BJ (cell line): ENCODE results near the gene CDH12. TPM values are rescaled to one million over a fixed set of nuclear protein-coding genes. Genes with fewer than 3 reads are reported as not detected.

Source experiments
- CTCF ChIA-PET: fragments of 350-600 bp; formaldehyde crosslinking; extraction: SDS; loops from one replicate; lab custom pipeline; 2021; ENCODE audit warnings: antibody characterized with exemption, inconsistent platforms; lab: Yijun Ruan, JAX
- POLR2A ChIA-PET: fragments of 300-600 bp; sonication (Branson Sonifier 250); formaldehyde crosslinking; extraction: SDS; loops from one replicate; lab custom pipeline; 2021; ENCODE audit warnings: antibody characterized with exemption; lab: Charles Lee
- DNase-seq: peaks from one replicate; pipeline ENCODE4 v3.0.0-alpha.2; 2011; ENCODE audit warnings: low read depth
- H3K27me3 ChIP-seq: 2 replicates; pipeline ENCODE4 v1.6.0; 2011; ENCODE audit warnings: low read length; ENCODE audit not compliant: control insufficient read depth, insufficient read depth
- H3K36me3 ChIP-seq: 2 replicates; pipeline ENCODE4 v1.5.1; 2011; ENCODE audit warnings: low read length; ENCODE audit not compliant: control insufficient read depth, insufficient read depth
- H3K4me3 ChIP-seq: 2 replicates; pipeline ENCODE4 v1.5.1; 2011; ENCODE audit warnings: low read depth, mild to moderate bottlenecking, control low read depth, low read length
- polyA plus RNA-seq: library from polyadenylated mRNA; depleted of rRNA; stranded (reverse); fragments of >200 nt; gene quantifications from 2 replicates; pipeline ENCODE4 v1.2.3, GENCODE V29; 2011
- TF ChIP-seq, protein P1 (sequence below): IDR thresholded peaks from 2 replicates; pipeline ENCODE4 v1.5.1; 2011; ENCODE audit warnings: low read depth, mild to moderate bottlenecking, control low read depth, inconsistent platforms, low read length, moderate library complexity; ENCODE audit not compliant: insufficient read depth

The CDH12 gene
- polyA plus RNA-seq, 1 experiment = not detected

DNA sequence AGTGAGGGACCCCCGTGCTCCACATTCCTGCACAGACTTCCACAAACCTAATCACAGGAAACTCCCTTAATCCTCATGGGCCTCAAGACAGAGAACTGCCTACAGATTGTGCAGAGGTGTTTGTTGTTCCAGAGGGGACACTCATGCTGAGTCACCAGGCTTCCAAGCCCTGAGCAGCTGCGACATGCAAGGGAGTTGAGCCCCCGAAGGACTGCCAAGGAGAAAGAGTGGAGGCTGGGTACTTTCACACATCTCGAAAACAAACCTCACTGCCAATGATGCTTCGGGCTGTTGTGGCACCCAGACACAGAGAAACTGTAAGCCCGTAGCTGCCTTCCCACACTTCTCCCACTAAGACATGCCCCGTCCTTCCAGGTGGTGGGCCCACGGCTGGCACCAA is 480.8 kb downstream of the CDH12 start:
- ChIA-PET CTCF (no interaction called here), POLR2A (no interaction called here)
- Histone ChIP-seq H3K27me3 (no peaks in the 10 kb centered on the region), H3K4me3 (no peak overlapping the region), H3K36me3 (no peaks in the 10 kb centered on the region)
- TF ChIP-seq, protein P1, sequence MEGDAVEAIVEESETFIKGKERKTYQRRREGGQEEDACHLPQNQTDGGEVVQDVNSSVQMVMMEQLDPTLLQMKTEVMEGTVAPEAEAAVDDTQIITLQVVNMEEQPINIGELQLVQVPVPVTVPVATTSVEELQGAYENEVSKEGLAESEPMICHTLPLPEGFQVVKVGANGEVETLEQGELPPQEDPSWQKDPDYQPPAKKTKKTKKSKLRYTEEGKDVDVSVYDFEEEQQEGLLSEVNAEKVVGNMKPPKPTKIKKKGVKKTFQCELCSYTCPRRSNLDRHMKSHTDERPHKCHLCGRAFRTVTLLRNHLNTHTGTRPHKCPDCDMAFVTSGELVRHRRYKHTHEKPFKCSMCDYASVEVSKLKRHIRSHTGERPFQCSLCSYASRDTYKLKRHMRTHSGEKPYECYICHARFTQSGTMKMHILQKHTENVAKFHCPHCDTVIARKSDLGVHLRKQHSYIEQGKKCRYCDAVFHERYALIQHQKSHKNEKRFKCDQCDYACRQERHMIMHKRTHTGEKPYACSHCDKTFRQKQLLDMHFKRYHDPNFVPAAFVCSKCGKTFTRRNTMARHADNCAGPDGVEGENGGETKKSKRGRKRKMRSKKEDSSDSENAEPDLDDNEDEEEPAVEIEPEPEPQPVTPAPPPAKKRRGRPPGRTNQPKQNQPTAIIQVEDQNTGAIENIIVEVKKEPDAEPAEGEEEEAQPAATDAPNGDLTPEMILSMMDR = no peak
- DNase-seq = no peak

DNA sequence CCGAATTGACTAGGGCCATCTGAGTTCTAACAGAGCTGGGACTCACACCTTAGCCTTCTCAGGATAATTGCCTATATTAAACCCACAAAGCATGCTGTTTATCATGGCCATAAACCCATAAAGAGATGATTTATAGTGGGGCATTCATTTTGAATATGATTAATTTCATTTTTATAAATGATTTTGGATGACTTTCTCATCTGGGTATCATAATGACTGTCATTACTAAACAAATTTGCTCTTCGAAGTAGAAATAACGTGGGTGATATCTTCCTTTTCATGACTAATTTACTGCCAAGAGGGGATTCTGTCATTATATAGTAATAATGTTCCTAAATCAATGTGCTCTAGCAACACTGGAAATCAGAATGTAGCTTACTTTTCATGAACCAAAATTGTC is 498.2 kb downstream of the CDH12 start:
- H3K27me3 ChIP-seq = no peaks in the 10 kb centered on the region
- no peak for DNase-seq
- TF ChIP-seq, protein P1 = no peak
- CTCF ChIA-PET = no interaction called here
- H3K4me3 ChIP-seq = no peak overlapping the region
- H3K36me3 ChIP-seq = no peaks in the 10 kb centered on the region
- POLR2A ChIA-PET = no interaction called here

DNA sequence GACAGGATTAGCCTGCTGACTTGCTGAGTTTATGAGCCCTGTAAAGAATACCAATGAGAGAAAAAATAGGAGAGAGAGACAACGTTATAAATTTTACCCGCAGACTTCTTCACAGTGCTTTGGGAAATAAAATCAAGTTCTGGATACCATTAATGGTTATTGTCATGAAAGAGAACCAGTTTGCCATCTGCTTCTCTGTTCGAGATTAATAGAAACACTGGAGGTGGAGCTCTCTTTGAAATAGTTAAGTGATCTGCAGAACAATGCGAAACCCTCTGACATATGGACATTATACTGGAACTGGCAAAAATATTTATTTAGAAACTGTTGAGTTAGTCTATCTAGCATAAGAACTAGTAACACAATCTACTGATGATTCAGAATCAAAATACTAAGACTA is 500.7 kb downstream of the CDH12 start:
- H3K27me3 ChIP-seq = no peaks in the 10 kb centered on the region
- POLR2A ChIA-PET = no interaction called here
- TF ChIP-seq, protein P1 = no peak

DNA sequence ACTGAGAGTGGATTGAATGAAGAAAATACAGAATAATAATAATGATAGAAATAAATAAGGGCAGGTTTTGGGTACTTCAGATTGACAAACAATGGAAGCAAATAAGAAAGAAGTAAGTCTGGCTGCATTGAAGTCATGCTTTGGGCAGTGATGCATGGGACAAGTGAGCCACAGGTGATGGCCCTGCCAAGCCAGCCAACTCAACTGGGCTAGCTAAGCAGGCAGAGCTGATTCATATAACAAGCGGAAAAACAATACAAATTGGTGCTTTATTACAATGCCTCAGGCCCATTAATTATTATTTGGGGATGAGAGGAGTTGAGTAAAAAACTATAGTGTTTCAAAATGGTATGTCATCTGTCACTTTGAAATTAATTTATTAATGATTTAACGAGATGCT is 502.0 kb downstream of the CDH12 start:
- Histone ChIP-seq H3K36me3 (no peaks in the 10 kb centered on the region), H3K4me3 (no peak overlapping the region), H3K27me3 (no peaks in the 10 kb centered on the region)
- ChIA-PET CTCF (no interaction called here), POLR2A (no interaction called here)
- DNase-seq = no peak
- TF ChIP-seq, protein P1 = no peak

More for the DNA sequence above, 500.7 kb downstream of the CDH12 start:
- Histone ChIP-seq H3K4me3 (no peak overlapping the region), H3K36me3 (no peaks in the 10 kb centered on the region)
- DNase-seq = no peak
- CTCF ChIA-PET = no interaction called here

DNA sequence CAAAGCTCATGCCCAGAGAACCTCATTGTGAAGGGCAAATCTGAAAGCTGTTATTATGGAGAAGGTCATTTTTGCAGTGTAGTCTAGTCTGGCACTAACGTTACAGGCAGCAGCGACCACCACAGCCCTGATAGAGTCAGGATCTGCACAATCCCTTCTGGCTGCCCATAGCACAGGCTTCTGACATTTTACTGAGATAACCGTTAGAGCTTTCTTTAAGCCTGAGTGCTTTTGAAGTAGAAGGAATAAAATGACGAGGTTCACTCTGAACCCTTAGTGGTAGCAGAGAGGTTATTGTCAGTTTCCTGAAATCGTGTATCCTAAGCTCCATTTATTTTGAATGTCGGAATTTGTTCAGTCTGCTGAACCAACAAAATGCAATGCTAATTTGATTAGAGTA is 505.1 kb downstream of the CDH12 start:
- ChIA-PET POLR2A (no interaction called here), CTCF (no interaction called here)
- no peak for DNase-seq
- H3K4me3 ChIP-seq = no peak overlapping the region
- TF ChIP-seq, protein P1 = no peak
- H3K27me3 ChIP-seq = no peaks in the 10 kb centered on the region
- H3K36me3 ChIP-seq = no peaks in the 10 kb centered on the region
